ENCODE data around the gene DNAJC5.

DNAJC5 gene

DNA sequence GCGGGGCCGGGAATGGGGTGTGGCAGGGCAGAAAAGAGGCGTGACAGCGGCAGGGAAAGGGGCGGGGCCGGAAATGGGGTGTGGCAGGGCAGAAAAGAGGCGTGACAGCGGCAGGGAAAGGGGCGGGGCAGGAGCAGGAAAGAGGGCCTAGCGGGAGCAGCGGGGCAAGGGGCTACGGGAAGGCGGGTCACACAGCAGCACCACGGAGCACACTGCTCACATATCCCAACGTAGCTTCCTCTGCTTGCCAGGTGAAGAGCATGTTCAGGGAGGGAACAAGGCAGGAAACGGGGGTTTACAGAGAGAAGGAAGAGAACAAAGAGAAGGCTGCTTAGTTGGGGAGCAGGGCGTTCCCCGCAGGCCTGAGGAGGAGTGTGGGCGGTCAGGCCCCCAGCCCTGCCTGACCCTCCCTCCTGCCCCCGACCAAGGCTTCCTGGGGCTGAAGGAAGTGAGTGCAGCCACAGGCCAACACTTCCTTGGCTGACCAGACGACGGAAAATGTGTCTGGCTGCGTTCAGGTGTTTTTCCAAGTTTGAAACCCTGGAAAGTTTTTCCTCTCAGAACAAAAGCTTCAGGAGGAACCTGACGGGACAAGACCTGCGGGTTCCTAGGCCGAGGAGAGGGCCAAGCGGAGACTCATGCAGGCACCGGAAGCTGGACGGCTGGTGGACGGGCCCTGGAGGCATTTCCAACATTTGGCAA is 47.5 kb downstream of the DNAJC5 start:
- peak; percentile 63 for DNase-seq

DNA sequence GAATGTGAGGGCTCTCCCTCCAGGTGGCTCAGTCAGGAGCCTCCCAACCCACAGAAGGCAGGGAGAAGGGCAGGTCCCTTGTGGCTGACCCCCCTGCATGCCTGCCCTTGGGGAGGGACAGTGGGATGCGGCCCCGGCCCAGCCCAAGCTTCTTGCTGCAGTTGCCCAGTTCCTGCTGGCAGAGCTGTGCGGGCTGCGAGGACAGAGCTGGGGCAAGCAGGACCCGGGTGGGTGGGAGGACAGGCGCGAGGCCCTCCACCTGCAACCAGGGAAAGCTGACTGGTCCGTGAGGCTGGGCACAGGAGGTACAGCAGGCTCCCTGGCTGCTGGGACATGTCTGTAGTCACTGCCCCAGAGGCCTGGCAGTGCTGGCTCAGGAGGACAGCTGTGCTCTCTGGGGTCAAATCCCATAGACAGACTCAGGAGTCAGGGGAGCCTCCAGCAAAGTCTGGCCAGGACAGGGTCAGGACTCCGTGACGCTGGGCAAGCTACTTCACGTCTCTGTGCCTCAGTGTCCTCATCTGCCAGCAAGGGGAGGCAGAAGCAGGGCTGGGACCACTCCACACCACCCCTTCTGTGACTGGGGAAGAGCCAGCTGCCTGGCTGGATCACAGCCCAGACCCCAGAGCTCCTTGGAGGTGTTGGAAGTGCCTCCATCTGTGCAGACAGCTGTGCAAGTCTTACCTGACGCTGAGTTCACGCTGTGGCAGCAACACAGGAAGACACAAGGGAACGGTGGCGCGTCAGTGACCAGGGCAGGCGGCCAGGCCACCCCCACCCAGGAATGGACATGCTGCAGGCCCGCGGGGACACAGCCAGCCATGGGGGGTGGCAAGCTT is 48.3 kb downstream of the DNAJC5 start:
- no peak for DNase-seq

DNA sequence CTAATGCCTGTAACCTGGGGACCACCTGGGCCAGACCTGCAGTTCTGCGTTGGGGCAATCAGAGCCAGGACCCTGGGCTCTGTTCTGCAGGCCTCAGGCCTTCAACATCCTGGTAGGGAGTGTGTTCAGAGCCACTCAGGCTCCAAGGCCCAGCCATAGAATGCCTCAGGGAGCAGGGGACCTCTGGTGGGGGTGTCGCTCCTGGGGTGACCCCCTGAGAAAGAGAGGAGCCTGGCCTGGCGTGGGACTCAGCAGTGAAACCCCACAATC is 48.8 kb downstream of the DNAJC5 start:
- no peak for DNase-seq

DNA sequence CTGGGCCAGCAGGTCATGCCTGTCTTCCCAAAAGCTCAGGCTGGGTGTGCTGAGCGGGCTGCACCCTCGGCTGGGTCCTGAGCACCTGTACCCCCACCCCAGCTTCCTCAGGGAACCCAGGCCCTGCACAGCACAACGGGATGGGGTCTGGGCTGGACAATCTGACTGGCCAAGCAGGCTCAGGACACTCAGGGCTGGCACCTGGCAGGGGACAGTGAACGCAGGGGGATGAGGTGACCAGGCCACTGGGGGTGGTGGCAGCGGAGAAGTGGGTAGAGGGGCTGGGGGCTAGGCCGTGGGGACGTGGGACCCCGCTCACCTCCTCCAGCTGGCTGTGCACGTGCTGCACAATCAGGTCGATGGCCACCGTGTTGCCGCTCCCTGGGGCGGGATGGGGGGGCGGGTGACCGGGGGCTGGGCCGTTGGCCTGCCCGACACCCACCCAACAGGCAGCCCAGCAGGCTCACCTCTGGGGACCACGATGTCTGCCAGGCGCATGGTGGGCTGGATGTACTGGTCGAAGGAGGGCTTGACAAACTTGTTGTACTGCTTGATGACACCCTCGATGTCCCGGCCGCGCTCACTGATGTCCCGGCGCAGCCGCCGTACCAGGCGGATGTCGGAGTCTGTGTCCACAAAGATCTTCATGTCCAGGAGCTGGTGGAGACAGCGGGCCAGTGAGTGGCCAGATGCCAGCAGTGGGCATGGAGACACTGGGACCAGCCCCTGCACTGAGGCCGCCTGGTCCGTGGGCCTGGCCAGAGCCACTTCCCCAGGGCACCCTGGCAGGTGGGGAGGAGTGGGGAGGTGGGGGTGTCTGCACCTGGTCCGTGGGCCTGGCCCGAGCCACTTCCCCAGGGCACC is 49.4 kb downstream of the DNAJC5 start:
- no peak for DNase-seq

DNA sequence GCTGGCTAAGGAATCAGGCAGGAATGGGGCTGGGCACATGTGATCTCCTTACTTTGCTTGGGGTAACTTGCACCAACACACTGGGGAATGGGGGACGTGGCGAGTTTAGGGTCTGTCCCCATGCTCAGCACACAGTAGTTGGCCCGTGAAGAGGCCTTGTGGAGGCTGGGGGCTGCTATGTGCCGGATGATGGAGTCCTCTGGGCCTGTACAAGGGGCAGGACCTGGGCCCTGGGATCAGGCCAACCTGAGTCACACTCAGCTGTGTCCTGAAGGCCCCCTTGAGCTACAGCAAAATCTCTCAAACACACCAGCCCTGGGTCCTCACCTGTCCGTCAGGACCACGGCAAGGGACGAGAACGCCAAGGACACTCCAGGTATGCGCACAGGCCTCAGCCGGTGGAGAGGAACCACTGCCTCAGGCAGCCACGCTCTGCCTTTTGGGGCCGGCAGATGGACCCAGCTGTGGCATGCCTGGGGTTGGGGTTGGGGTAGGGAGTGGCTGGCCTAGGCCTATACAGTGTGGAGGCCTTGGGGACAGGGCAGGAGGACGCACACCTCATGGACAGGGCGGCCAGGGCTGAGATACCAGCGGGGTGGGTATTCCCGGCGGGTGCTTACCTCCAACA is 50.2 kb downstream of the DNAJC5 start:
- no peak for DNase-seq

DNA sequence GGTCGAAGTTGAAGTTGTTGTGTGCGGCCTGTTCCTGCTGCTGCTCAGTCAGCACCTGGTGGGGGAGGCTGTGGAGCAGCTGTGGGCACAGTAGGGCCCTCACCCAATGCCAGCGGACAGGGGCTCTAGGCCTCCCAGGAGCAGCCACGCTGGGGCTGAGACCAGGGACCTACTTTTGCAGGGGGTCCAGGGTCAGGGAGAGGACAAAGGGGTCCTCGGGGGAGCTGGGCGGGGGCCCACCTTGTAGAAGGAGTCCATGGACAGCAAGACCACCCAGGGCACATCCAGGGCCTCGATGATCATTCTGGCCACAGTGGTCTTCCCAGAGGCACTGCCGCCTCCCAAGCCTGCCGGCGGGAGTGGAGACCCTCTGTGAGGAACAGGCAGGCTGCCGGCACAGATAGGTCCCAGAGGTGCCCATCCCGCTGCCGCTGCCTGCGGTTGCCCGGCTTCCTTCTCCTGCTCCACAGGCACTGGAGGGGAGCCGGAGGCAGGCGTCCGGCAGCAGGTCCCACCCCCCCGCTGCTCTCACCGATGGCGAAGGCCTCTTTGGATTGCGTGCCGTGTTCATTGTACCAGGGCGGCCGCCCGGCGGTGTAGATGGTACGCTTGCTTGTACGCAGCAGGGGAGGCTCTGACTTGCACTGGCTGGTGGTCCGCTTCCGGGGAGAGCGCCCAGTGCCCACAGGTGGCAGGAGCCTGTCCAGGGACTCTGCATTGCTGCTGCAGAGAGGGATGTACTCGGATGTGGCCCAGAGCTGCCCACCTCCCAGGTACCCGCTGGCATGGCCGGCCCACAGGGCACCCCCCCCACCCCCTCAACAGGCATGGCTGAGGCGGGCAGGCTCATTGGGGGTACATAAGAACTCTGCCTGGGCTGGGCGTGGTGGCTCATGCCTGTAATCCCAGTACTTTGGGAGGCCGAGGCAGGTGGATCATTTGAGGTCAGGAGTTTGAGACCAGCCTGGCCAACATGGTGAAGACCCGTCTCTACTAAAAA is 51.3 kb downstream of the DNAJC5 start:
- DNase-seq = no peak

DNA sequence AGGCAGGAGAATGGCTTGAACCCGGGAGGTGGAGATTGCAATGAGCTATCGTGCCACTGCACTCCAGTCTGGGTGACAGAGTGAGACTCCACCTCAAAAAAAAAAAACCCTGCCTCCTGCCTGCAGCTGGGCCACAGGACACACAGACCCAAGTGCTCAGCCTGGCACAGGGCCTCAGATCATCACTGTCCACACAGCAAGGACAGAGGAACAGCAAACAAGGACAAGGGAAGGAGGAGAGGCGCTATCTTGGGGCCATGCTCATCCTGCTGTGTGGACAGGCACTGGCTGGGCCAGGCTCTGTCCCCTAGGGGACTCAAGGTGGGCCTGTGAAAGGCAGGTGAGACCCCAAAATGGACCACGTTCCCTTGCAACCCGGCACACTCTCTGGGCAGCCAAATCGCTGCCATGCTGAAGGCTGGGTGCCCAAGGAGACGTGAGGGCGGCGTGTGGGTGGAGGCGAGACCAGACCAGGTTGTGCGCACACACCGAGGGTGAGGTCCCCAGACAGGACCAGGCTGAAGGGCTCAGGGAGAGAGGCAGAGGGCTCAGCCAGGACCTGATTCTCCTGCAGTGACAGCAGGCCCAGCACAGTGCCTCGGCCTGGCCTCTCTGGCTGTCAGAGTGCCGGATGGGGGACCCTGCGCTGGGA is 52.2 kb downstream of the DNAJC5 start:
- no peak for DNase-seq

DNA sequence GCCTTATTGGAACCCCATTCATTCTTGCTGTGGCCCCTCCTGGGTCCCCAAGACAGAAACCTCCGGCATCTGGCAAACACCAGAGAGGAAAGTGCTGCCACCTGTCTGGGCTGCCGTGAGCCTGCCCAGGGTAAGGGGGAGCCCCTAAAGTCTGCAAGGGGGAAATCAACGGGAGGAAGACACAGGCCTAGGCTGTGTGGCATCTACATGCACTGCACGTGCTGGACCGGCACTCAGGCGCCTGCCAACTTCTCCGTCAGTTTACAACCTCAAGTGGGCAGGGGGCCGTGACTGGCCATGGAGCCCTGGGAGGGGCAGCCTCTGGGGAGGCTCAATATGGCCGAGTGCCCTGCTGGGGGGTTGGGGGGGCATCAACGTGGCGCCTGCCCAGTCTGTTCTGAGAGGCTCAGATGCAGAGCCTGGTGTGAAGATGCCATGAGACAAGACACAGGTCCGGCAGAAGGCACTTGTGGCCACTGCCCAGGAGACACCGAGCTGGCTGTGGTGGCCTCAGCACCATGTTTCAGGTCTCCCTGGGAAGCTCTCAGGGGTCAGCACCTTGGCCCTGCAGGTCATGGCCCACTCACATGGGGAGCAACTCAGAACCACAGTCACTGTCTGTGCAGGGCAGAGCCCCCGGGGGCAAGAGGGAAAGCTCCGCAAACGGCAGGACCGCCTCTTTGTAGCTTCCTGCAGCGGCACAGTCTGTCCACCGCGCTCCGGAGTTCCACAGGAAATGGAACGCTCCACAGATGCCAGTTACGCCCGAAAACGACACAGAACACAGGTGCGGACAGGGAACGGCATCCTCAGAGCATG is 52.9 kb downstream of the DNAJC5 start:
- DNase-seq = peak; percentile 49

DNA sequence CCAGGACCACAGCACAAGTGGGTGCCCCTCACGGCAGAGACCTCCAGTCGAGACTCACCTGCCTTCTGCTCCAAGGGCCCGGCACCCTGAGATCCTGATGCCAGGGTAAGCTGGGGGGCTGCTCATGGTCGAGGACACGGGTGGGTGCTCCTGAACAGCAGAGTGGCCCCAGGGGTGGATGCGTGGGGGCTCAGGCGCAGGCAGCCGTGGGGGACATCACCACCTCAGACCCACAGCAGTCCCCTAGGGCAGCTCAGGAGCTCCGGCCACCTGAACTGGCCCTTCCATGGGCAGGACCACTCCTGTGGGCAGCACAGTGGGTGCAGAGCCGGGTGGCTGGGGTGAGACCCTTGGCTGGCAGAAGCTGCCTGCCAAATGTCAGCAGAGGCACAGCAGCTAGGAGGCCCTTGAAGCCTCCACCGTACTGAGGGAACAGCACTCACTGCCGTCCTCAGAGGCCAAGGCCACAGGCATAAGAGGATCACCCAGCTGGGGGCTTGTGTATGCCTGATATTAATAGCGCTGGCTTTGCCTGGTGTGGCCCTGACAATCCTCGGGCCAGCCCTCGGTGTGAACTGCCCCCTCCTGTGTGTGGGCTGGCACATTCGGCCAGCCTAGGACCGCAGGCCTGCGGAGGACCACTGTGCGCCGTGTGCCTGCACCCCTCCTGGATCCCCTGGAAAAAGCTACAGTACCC is 55.9 kb downstream of the DNAJC5 start:
- no peak for DNase-seq

DNA sequence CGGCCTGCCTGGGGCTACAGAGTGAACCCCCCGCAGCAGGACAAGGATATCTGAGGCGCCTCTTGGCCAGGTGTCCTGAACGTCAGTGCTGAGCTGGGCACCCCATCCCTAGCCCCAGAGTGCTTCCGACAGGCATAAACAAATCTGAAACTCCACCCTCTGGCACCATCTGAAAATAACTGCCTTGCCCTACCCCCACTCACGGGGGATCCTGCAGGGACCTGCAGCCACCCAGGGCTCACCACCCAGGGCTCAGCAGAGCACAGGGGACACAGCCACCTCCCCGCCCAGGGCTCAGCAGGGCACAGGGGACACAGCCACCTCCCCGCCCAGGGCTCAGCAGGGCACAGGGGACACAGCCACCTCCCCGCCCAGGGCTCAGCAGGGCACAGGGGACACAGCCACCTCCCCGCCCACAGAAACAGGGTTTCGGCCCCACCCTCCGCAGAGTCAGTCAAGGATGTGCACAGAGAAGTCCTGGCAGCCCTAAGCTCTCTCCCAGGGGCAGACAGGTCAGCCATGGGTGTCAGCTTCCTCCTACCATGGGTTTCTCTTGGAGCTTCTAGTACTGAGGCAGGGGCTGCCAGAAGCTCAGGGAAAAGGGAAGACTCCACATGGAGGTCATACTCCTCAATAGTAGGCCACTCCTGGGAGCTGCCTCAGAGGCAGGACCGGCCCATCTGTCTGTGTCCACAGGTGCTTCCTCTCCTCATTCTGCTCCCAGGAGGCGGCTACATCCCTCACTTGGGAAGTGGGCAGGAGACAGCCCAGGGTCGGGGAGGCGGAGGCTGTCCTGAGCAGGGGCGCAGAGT is 56.7 kb downstream of the DNAJC5 start:
- DNase-seq = no peak

DNA sequence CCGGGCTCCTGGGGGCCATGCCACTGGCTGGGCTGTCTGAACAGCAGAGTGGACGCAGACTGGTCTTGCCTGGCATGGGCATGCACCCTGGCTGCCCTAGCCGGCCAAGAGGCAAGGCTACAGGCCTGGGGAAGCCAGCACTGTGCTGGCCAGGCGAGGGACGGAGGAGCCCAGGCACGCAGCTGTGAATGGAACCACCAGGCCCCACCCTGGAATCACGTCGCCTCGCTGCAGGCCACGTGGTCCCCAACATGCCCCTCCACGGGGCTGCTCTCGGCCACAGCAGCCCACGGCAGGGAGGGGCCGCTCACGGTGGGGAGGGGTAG is 57.2 kb downstream of the DNAJC5 start:
- DNase-seq = no peak

DNA sequence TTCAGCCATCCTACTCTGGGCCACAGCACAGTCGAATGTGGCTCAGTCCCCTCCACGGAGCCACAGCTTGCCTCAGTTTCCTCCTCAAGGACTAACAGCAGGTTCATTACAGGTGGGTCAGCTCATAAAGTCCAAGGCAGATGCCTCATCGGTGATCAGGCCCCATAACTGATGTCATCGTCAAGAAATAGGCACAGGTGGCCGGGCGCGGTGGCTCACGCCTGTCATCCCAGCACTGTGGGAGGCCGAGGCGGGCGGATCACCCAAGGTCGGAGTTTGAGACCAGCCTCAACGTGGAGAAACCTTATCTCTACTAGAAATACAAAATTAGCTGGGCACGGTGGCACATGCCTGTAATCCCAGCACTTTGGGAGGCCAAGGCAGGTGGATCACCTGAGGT is 57.8 kb downstream of the DNAJC5 start:
- DNase-seq = no peak

DNA sequence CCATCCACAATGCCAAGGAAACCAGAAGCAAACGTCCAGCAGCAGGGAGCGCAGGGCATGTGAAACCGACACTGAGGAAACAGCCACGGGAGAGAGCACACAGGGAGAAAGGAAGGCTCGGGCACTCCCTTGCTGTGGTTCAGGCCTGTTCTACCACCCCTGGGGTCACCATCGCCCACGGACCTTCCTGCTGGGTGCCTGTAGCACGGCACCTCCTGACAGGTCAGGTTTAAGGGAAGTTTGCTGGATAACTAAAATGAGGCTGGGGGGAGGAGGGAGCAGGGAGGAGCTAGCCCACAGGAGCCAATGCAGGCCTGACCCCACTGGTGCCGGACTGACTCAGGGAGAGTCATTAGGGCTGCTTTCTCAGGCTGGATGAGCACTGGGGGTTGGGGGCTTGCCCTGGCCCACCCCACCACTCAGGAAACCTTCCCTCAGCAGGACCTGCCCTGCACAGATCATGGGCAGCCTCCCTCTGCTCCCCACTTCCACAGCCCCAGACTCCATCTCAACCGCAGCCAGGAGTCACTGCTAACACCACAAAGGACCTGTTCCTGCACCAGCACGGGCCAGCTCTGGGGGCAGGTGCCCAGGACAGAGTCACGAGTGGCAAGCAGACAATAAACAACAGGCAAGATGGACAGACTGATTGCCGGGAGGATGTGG is 59.0 kb downstream of the DNAJC5 start:
- DNase-seq = no peak

DNA sequence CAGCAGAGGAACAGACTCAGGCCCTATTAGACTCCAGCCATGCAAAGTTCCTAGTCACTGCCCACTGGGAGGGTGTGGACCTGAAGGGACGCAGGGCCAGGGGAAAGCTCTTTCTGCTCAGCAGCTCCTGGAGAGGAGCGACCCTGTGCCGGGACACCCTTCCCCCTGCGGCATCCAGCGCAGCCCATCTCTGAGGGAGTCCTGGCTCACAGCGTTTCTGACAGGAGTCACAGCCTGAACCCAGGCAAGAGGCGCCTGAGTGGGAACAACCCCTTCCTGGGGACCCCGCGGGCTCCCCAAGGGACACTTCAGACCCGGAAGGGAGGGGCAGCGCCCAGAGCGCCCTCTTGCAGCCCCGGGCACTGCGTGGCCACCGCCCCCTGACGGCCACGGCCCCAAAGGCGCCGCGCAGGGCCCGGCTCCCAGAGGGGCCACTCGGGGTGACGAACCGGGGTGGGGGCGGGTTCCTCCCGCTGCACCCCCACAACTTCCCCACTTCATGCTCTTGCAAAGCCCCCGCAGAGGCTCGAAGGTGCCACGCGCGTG is 60.4 kb downstream of the DNAJC5 start:
- peak; percentile 51 for DNase-seq

DNA sequence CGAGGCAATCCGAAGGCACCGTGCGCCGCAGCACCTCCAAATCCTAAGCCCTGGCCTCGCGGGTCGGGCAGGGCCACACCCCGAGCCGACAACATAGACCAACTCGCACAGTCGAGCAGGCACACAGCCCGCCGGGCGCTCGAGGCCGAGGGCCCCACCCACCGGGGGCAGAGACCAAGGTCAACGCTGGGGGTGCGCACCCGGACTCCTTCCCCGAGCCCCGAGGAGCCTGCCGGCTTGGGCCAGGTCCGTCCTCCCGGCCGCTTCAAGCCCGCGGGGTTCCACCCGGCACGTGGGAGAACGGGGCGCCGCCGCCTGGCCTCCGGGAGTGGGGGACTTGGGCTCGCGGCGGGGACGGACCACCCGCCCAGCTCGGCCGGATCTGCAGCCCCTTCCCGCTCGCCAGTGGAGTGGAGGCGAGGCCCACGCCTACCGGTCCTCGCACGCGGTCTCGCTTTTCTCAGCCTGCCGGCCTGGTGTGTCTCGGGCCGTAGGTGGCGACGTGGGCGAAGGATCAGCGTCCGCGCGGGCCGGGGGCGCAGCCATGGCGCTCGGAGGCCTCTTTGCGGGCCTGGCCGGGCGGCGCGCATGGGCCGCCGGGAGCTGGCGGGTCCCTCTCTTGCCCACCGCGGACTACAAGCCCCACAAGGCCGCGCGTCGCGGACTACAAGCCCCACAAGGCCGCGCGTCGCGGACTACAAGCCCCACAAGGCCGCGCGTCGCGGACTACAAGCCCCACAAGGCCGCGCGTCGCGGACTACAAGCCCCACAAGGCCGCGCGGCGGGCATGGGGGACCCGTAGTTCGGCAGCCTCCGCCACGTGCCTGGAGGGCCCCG is 61.1 kb downstream of the DNAJC5 start, which contains the start of gene UCKL1:
Gene UCKL1 (minus strand): TSS at position 590 of the 837 bp plus-strand sequence. CDS start 44 bp downstream, at position 546.
- DNase-seq = peak; percentile 92

DNA sequence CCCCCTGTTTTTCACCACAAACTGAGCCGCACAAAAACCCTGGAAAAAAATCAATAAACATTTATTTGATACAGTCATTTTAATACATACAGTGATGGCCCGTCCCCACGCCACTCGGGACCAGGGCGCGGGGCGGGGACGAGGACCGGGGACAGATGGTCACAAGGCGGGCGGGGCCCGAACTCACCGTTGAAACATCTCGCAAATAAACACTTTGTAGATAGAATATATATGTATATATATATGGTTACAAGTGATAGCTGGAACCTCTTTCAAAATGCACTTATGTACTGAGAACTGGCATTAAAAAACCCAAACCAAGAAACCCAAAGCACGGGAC is 61.7 kb downstream of the DNAJC5 start:
- DNase-seq = no peak

DNA sequence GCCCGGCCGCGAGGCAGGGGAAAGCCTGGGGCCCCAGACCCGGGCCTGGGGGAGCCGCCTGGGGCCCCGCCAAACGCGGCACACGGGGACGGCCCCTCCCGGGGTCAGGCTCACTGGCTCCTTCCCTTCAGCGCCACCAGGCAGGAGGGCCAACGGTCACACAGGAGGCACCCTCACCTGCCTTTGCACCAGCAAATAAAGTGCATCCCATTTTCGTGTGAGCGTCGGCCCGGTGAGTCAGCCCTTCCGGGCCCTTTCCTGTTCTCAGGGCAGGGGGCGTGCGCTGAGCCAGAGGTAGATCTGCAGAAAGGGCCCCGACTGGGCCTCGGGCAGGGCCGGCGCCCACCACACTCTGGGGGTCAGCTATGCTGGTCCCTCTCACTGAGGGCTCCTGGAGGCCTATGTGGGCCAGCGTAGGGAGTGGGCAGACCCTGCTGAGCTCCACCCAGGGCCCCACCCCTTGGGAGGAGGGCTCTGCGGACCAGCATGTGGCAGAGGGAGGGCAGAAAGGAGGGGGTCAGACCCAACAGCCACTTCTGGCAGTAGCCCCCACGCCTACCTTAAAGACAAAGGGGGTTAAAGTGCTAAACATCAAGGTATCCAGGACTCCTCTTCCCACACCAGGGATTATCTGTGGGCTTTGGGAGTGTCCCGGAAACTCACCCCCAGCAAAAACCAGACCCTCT is 62.2 kb downstream of the DNAJC5 start:
- peak; percentile 83 for DNase-seq

All from stimulated activated CD4-positive, alpha-beta T cell treated with anti-CD3 and anti-CD28 coated beads, Interleukin-15, amount 100 ng/mL, for 24 hours (primary cell).